SK-N-SH (cell line): Measurements from ENCODE around the gene USP47. TPM values are rescaled to one million over a fixed set of nuclear protein-coding genes. Genes with fewer than 3 reads are reported as not detected.

Experiments
- CTCF ChIA-PET: fragments of 300-600, 350-600 bp; formaldehyde crosslinking; extraction: SDS; loops from one replicate; lab custom pipeline; 2021; lab: Yijun Ruan, JAX
- POLR2A ChIA-PET: fragments of 350-600 bp; sonication (Branson Sonifier 250); formaldehyde crosslinking; extraction: SDS; loops from one replicate; lab custom pipeline; 2020; ENCODE audit warnings: antibody characterized with exemption, inconsistent platforms; lab: Yijun Ruan, JAX
- DNase-seq: peaks from one replicate; pipeline ENCODE4 v3.0.0; 2012
- H2AFZ ChIP-seq: fragments of 200-600 bp; sonication (generic); 2 replicates; pipeline ENCODE4 v1.8.1; 2016; ENCODE audit warnings: antibody characterized with exemption, mild to moderate bottlenecking, low read depth
- H3F3A ChIP-seq: fragments of 200-600 bp; sonication (generic); replicated peaks from 2 replicates; pipeline ENCODE3; 2016; ENCODE audit warnings: antibody characterized with exemption, mild to moderate bottlenecking; ENCODE audit not compliant: insufficient read depth
- H3K27ac ChIP-seq, 2 experiments: fragments of 200-500 bp in 1 of 2; fragments of 200-600 bp in 1 of 2; sonication (Bioruptor generic) in 1 of 2; sonication (generic), shearing (Covaris generic) in 1 of 2; 2 replicates each; pipeline versions ENCODE4 v1.5.1 to v1.6.1; 2014 to 2016; ENCODE audit warnings: low read depth in 2 of 2, inconsistent platforms in 1 of 2, low read length in 1 of 2, mild to moderate bottlenecking in 1 of 2, mixed read lengths in 1 of 2
- H3K27me3 ChIP-seq: fragments of 200-600 bp; sonication (generic), shearing (Covaris generic); 2 replicates; pipeline ENCODE4 v1.6.1; 2016; ENCODE audit warnings: mixed run types; ENCODE audit not compliant: insufficient read depth
- H3K36me3 ChIP-seq, 2 experiments: fragments of 200-500 bp in 1 of 2; fragments of 200-600 bp in 1 of 2; sonication (Bioruptor generic) in 1 of 2; sonication (generic) in 1 of 2; replicated peaks in 1 of 2; 2 replicates each; pipeline versions ENCODE3 to v1.5.1; 2014 to 2016; ENCODE audit warnings: low read length in 1 of 2, mild to moderate bottlenecking in 1 of 2; ENCODE audit not compliant: insufficient read depth in 2 of 2, control insufficient read depth in 1 of 2
- H3K4me1 ChIP-seq, 2 experiments: fragments of 200-500 bp in 1 of 2; fragments of 200-600 bp in 1 of 2; sonication (Bioruptor generic) in 1 of 2; sonication (generic), shearing (Covaris generic) in 1 of 2; 2 replicates each; pipeline versions ENCODE4 v1.5.1 to v1.6.1; 2014 to 2016; ENCODE audit warnings: low read depth in 1 of 2, low read length in 1 of 2, mixed run types in 1 of 2; ENCODE audit not compliant: insufficient read depth in 2 of 2, control insufficient read depth in 1 of 2
- H3K4me2 ChIP-seq: fragments of 200-600 bp; sonication (generic), shearing (Covaris generic); 2 replicates; pipeline ENCODE4 v1.6.1; 2017; ENCODE audit warnings: mixed run types
- H3K4me3 ChIP-seq, 2 experiments: fragments of 200-500 bp in 1 of 2; fragments of 200-600 bp in 1 of 2; sonication (Bioruptor generic) in 1 of 2; sonication (generic), shearing (Covaris generic) in 1 of 2; 2 replicates each; pipeline versions ENCODE4 v1.5.1 to v1.8.1; 2014 to 2016; ENCODE audit warnings: low read depth in 2 of 2, inconsistent platforms in 1 of 2, low read length in 1 of 2, mild to moderate bottlenecking in 1 of 2, mixed read lengths in 1 of 2, moderate library complexity in 1 of 2
- H3K79me2 ChIP-seq: fragments of 200-600 bp; sonication (generic); 2 replicates; pipeline ENCODE4 v1.8.1; 2017; ENCODE audit warnings: mild to moderate bottlenecking; ENCODE audit not compliant: insufficient read depth
- H3K9ac ChIP-seq: fragments of 200-600 bp; sonication (generic); 2 replicates; pipeline ENCODE4 v1.6.1; 2017; ENCODE audit warnings: mixed run types
- H3K9me2 ChIP-seq: fragments of 200-600 bp; sonication (generic); 2 replicates; pipeline ENCODE4 v1.6.1; 2017; ENCODE audit warnings: mixed run types
- H3K9me3 ChIP-seq: fragments of 200-600 bp; sonication (generic); 2 replicates; pipeline ENCODE4 v1.6.1; 2017; ENCODE audit warnings: mixed run types, mild to moderate bottlenecking, moderate library complexity
- H4K20me1 ChIP-seq: fragments of 200-600 bp; sonication (generic); 2 replicates; pipeline ENCODE4 v1.6.1; 2017; ENCODE audit warnings: mild to moderate bottlenecking, mixed run types; ENCODE audit not compliant: insufficient read depth
- CHD2 ChIP-seq: fragments of 150-350 bp; IDR thresholded peaks from 2 replicates; pipeline ENCODE4 v1.6.1; 2018; ENCODE audit warnings: low read length; ENCODE audit not compliant: partially characterized antibody
- GABPA ChIP-seq: IDR thresholded peaks from 2 replicates; pipeline ENCODE4 v1.4.0; 2012; ENCODE audit warnings: low read depth, mild to moderate bottlenecking
- MAX ChIP-seq: IDR thresholded peaks from 2 replicates; pipeline ENCODE4 v1.4.0; 2012; ENCODE audit warnings: low read depth
- MXI1 ChIP-seq: IDR thresholded peaks from 2 replicates; pipeline ENCODE4 v1.6.1; 2012; ENCODE audit warnings: mild to moderate bottlenecking, low read depth, low read length, improper control_type of control experiment
- RFX5 ChIP-seq: IDR thresholded peaks from 2 replicates; pipeline ENCODE4 v1.6.1; 2012; ENCODE audit warnings: mild to moderate bottlenecking, improper control_type of control experiment, low read length
- RXRA ChIP-seq: IDR thresholded peaks from 2 replicates; pipeline ENCODE4 v1.4.0; 2012; ENCODE audit warnings: low read depth, mild to moderate bottlenecking, borderline replicate concordance
- TCF12 ChIP-seq: IDR thresholded peaks from 2 replicates; pipeline ENCODE4 v1.4.0; 2012
- USF1 ChIP-seq: IDR thresholded peaks from 2 replicates; pipeline ENCODE4 v1.4.0; 2012; ENCODE audit warnings: low read depth, borderline replicate concordance
- USF2 ChIP-seq: fragments of 150-350 bp; IDR thresholded peaks from 2 replicates; pipeline ENCODE4 v1.6.1; 2017; ENCODE audit warnings: antibody characterized with exemption, low read length, low read depth, borderline replicate concordance
- ZBTB33 ChIP-seq: IDR thresholded peaks from 2 replicates; pipeline ENCODE4 v1.4.0; 2012; ENCODE audit warnings: low read depth, borderline replicate concordance
- WGBS: methylation state at CpG from one replicate; pipeline ENCODE4 v1.1.6; 2017; ENCODE audit warnings: low lambda C conversion rate; 5-methylcytosine and 5-hydroxymethylcytosine counted together
- polyA plus RNA-seq, 3 experiments: library from polyadenylated mRNA; depleted of rRNA; stranded (reverse); fragments of >200 nt; gene quantifications; 2 replicates each; pipeline ENCODE4 v1.2.3, GENCODE V29; 2012

USP47 gene
- polyA plus RNA-seq, 1 of the 3 experiments (the other 2 are of a cell fraction) = 10.3 TPM

- H3K9me2 ChIP-seq = no peaks in the 10 kb centered on the region
- peaks cover 35 to 69% of the 10 kb centered on the region in 2 experiments for H3K36me3 ChIP-seq
- peaks cover 65% of the 10 kb centered on the region for H3K79me2 ChIP-seq
- H3K4me1 ChIP-seq = no peaks in the 10 kb centered on the region
- H3F3A ChIP-seq = peaks cover 3% of the 10 kb centered on the region
- TF ChIP-seq TCF12 (no peak), ZBTB33 (no peak), RFX5 (no peak), MXI1 (no peak), USF1 (no peak), CHD2 (no peak), RXRA (no peak)
- ChIA-PET CTCF (interaction anchor here (0.7 to 1.6 kb wide), 4 partner anchors 11 to 85 kb away, joined by 3 to 6 read pairs (median 4); no protein-coding TSS in a partner anchor), POLR2A (no interaction called here)
- no peak for DNase-seq
- H4K20me1 ChIP-seq = peaks cover 19% of the 10 kb centered on the region
- H3K9me3 ChIP-seq = no peaks in the 10 kb centered on the region
- H3K27me3 ChIP-seq = no peaks in the 10 kb centered on the region
- no peak overlapping the region for H3K27ac ChIP-seq
- no peak overlapping the region for H3K9ac ChIP-seq
- WGBS = 67% methylated on average over 2 of the region's 2 CpGs
- H3K4me3 ChIP-seq = no peak overlapping the region
- no peak overlapping the region for H2AFZ ChIP-seq
- H3K4me2 ChIP-seq = no peak overlapping the region
Measured at GRCh38 chr11:11882539-11882938, 40.8 kb downstream of the USP47 start.

- POLR2A ChIA-PET = no interaction called here
- WGBS = 100% methylated on average over 2 of the region's 2 CpGs
- no peaks in the 10 kb centered on the region for H3K9me3 ChIP-seq
- H3K27ac ChIP-seq = no peak overlapping the region
- CTCF ChIA-PET = no interaction called here
- H3K4me3 ChIP-seq = no peak overlapping the region
- peaks cover 50% of the 10 kb centered on the region for H3K79me2 ChIP-seq
- no peak overlapping the region for H3K9ac ChIP-seq
- H3F3A ChIP-seq = peaks cover 13% of the 10 kb centered on the region
- TF ChIP-seq USF2 (no peak), GABPA (no peak), MAX (no peak)
- H3K9me2 ChIP-seq = no peaks in the 10 kb centered on the region
- no peak overlapping the region for H2AFZ ChIP-seq
- H4K20me1 ChIP-seq = peaks cover 13% of the 10 kb centered on the region
- H3K27me3 ChIP-seq = no peaks in the 10 kb centered on the region
- no peak for DNase-seq
- no peak overlapping the region for H3K4me2 ChIP-seq
- no peaks in the 10 kb centered on the region for H3K4me1 ChIP-seq
- H3K36me3 ChIP-seq = peaks cover 35 to 87% of the 10 kb centered on the region in 2 experiments
Measured at GRCh38 chr11:11884351-11884750, 42.6 kb downstream of the USP47 start.
